PC-3 (cell line): Measurements from ENCODE around the gene SNX20. TPM values are rescaled to one million over a fixed set of nuclear protein-coding genes. Genes with fewer than 3 reads are reported as not detected.

Experiments used
- ATAC-seq: fragments of 200-7000 bp; cut with Tn5 transposase; 2 replicates; pipeline ENCODE4 v1.9.1; 2020; ENCODE audit warnings: mild to moderate bottlenecking, moderate library complexity
- BruUV-seq: library from RNA; stranded (reverse); fragments of 400-500 nt; replicated peaks from 2 replicates; lab custom pipeline; 2021; lab: Mats Ljungman, UMichigan
- CTCF ChIA-PET: fragments of 300-600 bp; sonication (Branson Sonifier 250); formaldehyde crosslinking; loops from one replicate; lab custom pipeline; 2022; ENCODE audit warnings: antibody characterized with exemption; lab: Charles Lee
- POLR2A ChIA-PET: fragments of 300-600 bp; sonication (Branson Sonifier 250); formaldehyde crosslinking; loops from one replicate; lab custom pipeline; 2022; ENCODE audit warnings: antibody characterized with exemption; ENCODE audit not compliant: unreplicated experiment; lab: Charles Lee
- DNase-seq: peaks from one replicate; pipeline ENCODE4 v3.0.0-alpha.2; 2015
- H2AFZ ChIP-seq: fragments of 300-600 bp; sonication (generic); 2 replicates; pipeline ENCODE4 v1.6.0; 2016; ENCODE audit warnings: antibody characterized with exemption, low read length
- H3F3A ChIP-seq: fragments of 300-600 bp; sonication (generic); one replicate; pipeline ENCODE4 v1.6.0; 2017; ENCODE audit warnings: antibody characterized with exemption, low read length, control low read depth, mild to moderate bottlenecking; ENCODE audit not compliant: unreplicated experiment
- H3K27ac ChIP-seq: fragments of 300-600 bp; sonication (generic); 2 replicates; pipeline ENCODE4 v1.5.1; 2016; ENCODE audit warnings: mild to moderate bottlenecking, low read length
- H3K27me3 ChIP-seq: fragments of 300-600 bp; sonication (generic); 2 replicates; pipeline ENCODE4 v1.6.1; 2016; ENCODE audit warnings: low read length, mixed read lengths
- H3K36me3 ChIP-seq: fragments of 300-600 bp; sonication (generic); 2 replicates; pipeline ENCODE4 v1.6.1; 2016; ENCODE audit warnings: low read depth, mixed run types, low read length, mixed read lengths
- H3K4me1 ChIP-seq: fragments of 300-600 bp; sonication (generic); 2 replicates; pipeline ENCODE4 v1.5.1; 2016; ENCODE audit warnings: low read length; ENCODE audit not compliant: insufficient read depth
- H3K4me2 ChIP-seq: fragments of 300-600 bp; sonication (generic); 2 replicates; pipeline ENCODE4 v1.6.0; 2016; ENCODE audit warnings: low read length
- H3K4me3 ChIP-seq: fragments of 300-600 bp; sonication (generic); 2 replicates; pipeline ENCODE4 v1.5.1; 2016; ENCODE audit warnings: mild to moderate bottlenecking, low read length, mixed read lengths
- H3K79me2 ChIP-seq: fragments of 300-600 bp; sonication (generic); 2 replicates; pipeline ENCODE4 v1.6.1; 2017; ENCODE audit warnings: low read length, mixed read lengths
- H3K9ac ChIP-seq: fragments of 300-600 bp; sonication (generic); 2 replicates; pipeline ENCODE4 v1.6.0; 2016; ENCODE audit warnings: mild to moderate bottlenecking, low read length
- H3K9me2 ChIP-seq: fragments of 300-600 bp; sonication (generic); replicated peaks from 2 replicates; pipeline ENCODE4 v1.6.1; 2016; ENCODE audit warnings: mixed run types, low read length, mixed read lengths
- H3K9me3 ChIP-seq: fragments of 300-600 bp; sonication (generic); 2 replicates; pipeline ENCODE4 v1.6.1; 2016; ENCODE audit warnings: low read length, mixed read lengths
- H4K20me1 ChIP-seq: fragments of 300-600 bp; sonication (generic); 2 replicates; pipeline ENCODE4 v1.6.1; 2016; ENCODE audit warnings: low read length, mixed read lengths
- CTCF ChIP-seq: fragments of 300-600 bp; sonication (generic); conservative IDR thresholded peaks from 2 replicates; pipeline ENCODE4 v1.5.1; 2017; ENCODE audit warnings: antibody characterized with exemption, low read depth, mild to moderate bottlenecking, low read length
- EZH2 ChIP-seq: fragments of 300-600 bp; sonication (generic); IDR thresholded peaks from one replicate; pipeline ENCODE4 v1.6.1; 2017; ENCODE audit warnings: antibody characterized with exemption, mild to moderate bottlenecking, low read length; ENCODE audit not compliant: unreplicated experiment
- EZH2phosphoT487 ChIP-seq: fragments of 300-600 bp; sonication (generic); IDR thresholded peaks from 2 replicates; pipeline ENCODE4 v1.6.1; 2018; ENCODE audit warnings: mild to moderate bottlenecking, antibody characterized with exemption, low read length, borderline replicate concordance
- intact Hi-C: fragments of 100-400 bp; cut with micrococcal nuclease; formaldehyde crosslinking; loops from 2 replicates; pipeline ENCODE4 v1.9.0; 2023
- total RNA-seq: library from RNA; depleted of rRNA; stranded (reverse); fragments of >200 nt; gene quantifications from 2 replicates; pipeline ENCODE4 v1.2.3, GENCODE V29; 2014

Gene SNX20
- total RNA-seq, 1 experiment from 2014 or later, result not detected

- ATAC-seq, result no peak
- intact Hi-C loops, result no loop called here
- CTCF ChIA-PET, result no interaction called here
Measured at GRCh38 chr16:50653633-50654519, 27.2 kb downstream of the SNX20 start.

DNA sequence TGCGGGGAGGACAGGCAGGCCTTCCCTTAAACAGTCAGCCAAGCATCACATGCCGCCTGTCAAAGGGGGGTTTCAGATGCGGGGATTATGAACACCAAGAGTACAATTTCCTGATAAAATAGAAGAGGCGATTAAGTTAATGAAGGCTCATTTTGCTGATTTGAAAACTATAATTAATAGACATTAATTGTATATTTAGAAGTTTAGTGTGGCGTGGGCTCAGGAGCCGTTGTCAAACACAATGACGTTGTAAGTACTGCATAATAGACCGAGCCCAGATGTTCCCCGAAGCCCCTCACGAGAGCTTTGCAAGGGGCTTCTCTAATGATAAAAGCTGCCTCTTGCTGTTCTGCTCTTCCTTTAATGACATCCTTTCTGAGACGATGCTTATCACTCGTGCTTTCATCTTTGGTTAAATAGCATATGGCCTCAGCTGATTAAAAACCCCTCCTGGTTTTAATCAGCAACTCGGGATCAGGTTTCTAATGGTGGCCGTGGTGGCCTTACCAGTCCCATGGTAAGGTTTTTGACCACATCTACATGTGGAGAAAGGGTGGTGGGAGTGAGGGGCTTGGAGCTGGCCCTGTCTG lies 28.2 kb downstream of the SNX20 start:
- no peaks in the 10 kb centered on the region for H3K79me2 ChIP-seq
- no peak overlapping the region for H3K4me2 ChIP-seq
- H3K9me2 ChIP-seq, result no peaks in the 10 kb centered on the region
- ATAC-seq (no peak), DNase-seq (no peak)
- TF ChIP-seq EZH2phosphoT487 (no peak), CTCF (no peak), EZH2 (no peak)
- BruUV-seq, result no TSS peak
- H3K9me3 ChIP-seq, result no peaks in the 10 kb centered on the region
- no peak overlapping the region for H2AFZ ChIP-seq
- H4K20me1 ChIP-seq, result no peaks in the 10 kb centered on the region
- no peaks in the 10 kb centered on the region for H3K36me3 ChIP-seq
- no peak overlapping the region for H3K4me3 ChIP-seq
- intact Hi-C loops, result no loop called here
- no peaks in the 10 kb centered on the region for H3K4me1 ChIP-seq
- no peak overlapping the region for H3K9ac ChIP-seq
- ChIA-PET CTCF (no interaction called here), POLR2A (no interaction called here)
- H3F3A ChIP-seq, result no peaks in the 10 kb centered on the region
- no peak overlapping the region for H3K27ac ChIP-seq
- no peaks in the 10 kb centered on the region for H3K27me3 ChIP-seq

More at GRCh38 chr16:50653633-50654519, 27.2 kb downstream of the SNX20 start:
- H3K27me3 ChIP-seq, result no peaks in the 10 kb centered on the region
- no peaks in the 10 kb centered on the region for H3F3A ChIP-seq
- no peak overlapping the region for H2AFZ ChIP-seq
- no TSS peak for BruUV-seq
- no peak overlapping the region for H3K4me2 ChIP-seq
- no peaks in the 10 kb centered on the region for H3K36me3 ChIP-seq
- no peak for TF ChIP-seq CTCF
- no peak for TF ChIP-seq EZH2phosphoT487
- TF ChIP-seq EZH2, result no peak
- no peaks in the 10 kb centered on the region for H3K9me2 ChIP-seq
- DNase-seq, result no peak
- no peak overlapping the region for H3K9ac ChIP-seq
- no peaks in the 10 kb centered on the region for H3K4me1 ChIP-seq
- H3K79me2 ChIP-seq, result no peaks in the 10 kb centered on the region
- H3K27ac ChIP-seq, result no peak overlapping the region
- no peak overlapping the region for H3K4me3 ChIP-seq
- POLR2A ChIA-PET, result no interaction called here
- no peaks in the 10 kb centered on the region for H3K9me3 ChIP-seq
- no peaks in the 10 kb centered on the region for H4K20me1 ChIP-seq
